HepG2 (cell line): ENCODE data around the gene FBXL20. TPM values are rescaled to one million over a fixed set of nuclear protein-coding genes. Genes with fewer than 3 reads are reported as not detected.

Source experiments
- ATAC-seq: fragments of 200-7000 bp; cut with Tn5 transposase; 3 replicates; pipeline ENCODE4 v1.9.1; 2020; ENCODE audit warnings: mild to moderate bottlenecking, moderate library complexity
- BruUV-seq: library from RNA; stranded (reverse); fragments of 400-500 nt; replicated peaks from 2 replicates; lab custom pipeline; 2021; lab: Mats Ljungman, UMichigan
- CTCF ChIA-PET: fragments of 300-600 bp; formaldehyde crosslinking; extraction: SDS; loops from one replicate; lab custom pipeline; 2021; ENCODE audit warnings: low total read pairs, inconsistent platforms, low intra/inter-chr PET ratio; lab: Yijun Ruan, JAX
- POLR2A ChIA-PET: fragments of 350-600 bp; sonication (Branson Sonifier 250); formaldehyde crosslinking; loops from one replicate; lab custom pipeline; 2020; ENCODE audit warnings: antibody characterized with exemption, inconsistent platforms; lab: Yijun Ruan, JAX
- DNase-seq: peaks from one replicate; pipeline ENCODE4 v3.0.0-alpha.2; 2015; ENCODE audit warnings: low spot score
- FAIRE-seq: peaks from 3 replicates; lab custom pipeline; 2011; peaks lifted over from hg19 to GRCh38; lab: Jason Lieb, UNC
- H2AFZ ChIP-seq: one replicate; pipeline ENCODE4 v1.6.1; 2011; ENCODE audit warnings: low read length, inconsistent platforms
- H3K27ac ChIP-seq: fragments of 300-600 bp; 3 replicates; pipeline ENCODE4 v1.8.0; 2011; ENCODE audit warnings: mixed run types, mild to moderate bottlenecking, mixed read lengths, low read length, inconsistent platforms; ENCODE audit not compliant: insufficient read depth; ENCODE audit errors: extremely low read length
- H3K27me3 ChIP-seq, 2 experiments: fragments of 200-600 bp in 1 of 2; 2 replicates in 1 of 2; 3 replicates in 1 of 2; pipeline versions ENCODE4 v1.6.0 to v1.8.0; 2011; ENCODE audit warnings: low read length in 2 of 2, mild to moderate bottlenecking in 2 of 2, moderate library complexity in 2 of 2, inconsistent platforms in 1 of 2; ENCODE audit not compliant: insufficient read depth in 2 of 2, control insufficient read depth in 1 of 2
- H3K36me3 ChIP-seq, 2 experiments: fragments of 200-600 bp in 1 of 2; replicated peaks in 1 of 2; 2 replicates in 1 of 2; 3 replicates in 1 of 2; pipeline versions ENCODE4 v1.5.1 to v1.8.0; 2011; ENCODE audit warnings: low read length in 2 of 2, inconsistent platforms in 1 of 2; ENCODE audit not compliant: insufficient read depth in 2 of 2, control insufficient read depth in 1 of 2
- H3K4me1 ChIP-seq: 2 replicates; pipeline ENCODE4 v1.5.1; 2012; ENCODE audit warnings: low read length, inconsistent platforms; ENCODE audit not compliant: insufficient read depth
- H3K4me2 ChIP-seq: 2 replicates; pipeline ENCODE4 v1.6.0; 2011; ENCODE audit warnings: low read depth, low read length, inconsistent platforms
- H3K4me3 ChIP-seq, 3 experiments: fragments of 200-600 bp in 1 of 3; sonication (generic), shearing (Covaris generic) in 1 of 3; replicated peaks in 1 of 3; 2 replicates each; pipeline ENCODE4 v1.5.1; 2011 to 2016; ENCODE audit warnings: low read length in 3 of 3, inconsistent platforms in 2 of 3, low read depth in 2 of 3, mild to moderate bottlenecking in 2 of 3, control low read depth in 1 of 3, mixed read lengths in 1 of 3; ENCODE audit not compliant: insufficient read depth in 1 of 3
- H3K79me2 ChIP-seq: one replicate; pipeline ENCODE4 v1.6.1; 2011; ENCODE audit warnings: low read length, inconsistent platforms; ENCODE audit not compliant: insufficient read depth
- H3K9ac ChIP-seq: 2 replicates; pipeline ENCODE4 v1.6.0; 2011; ENCODE audit warnings: mild to moderate bottlenecking, low read depth, low read length, inconsistent platforms; ENCODE audit not compliant: insufficient read depth
- H3K9me3 ChIP-seq: 2 replicates; pipeline ENCODE4 v1.5.1; 2012; ENCODE audit warnings: mild to moderate bottlenecking, low read length
- H4K20me1 ChIP-seq: 2 replicates; pipeline ENCODE4 v1.6.0; 2011; ENCODE audit warnings: inconsistent platforms, mild to moderate bottlenecking, low read length, moderate library complexity; ENCODE audit not compliant: insufficient read depth
- CENPBD1 ChIP-seq: sonication (generic); formaldehyde crosslinking; IDR thresholded peaks from 2 replicates; pipeline ENCODE4 v1.8.0; 2022; ENCODE audit warnings: missing genetic modification reagents, low read depth, mild to moderate bottlenecking, borderline replicate concordance
- DPF2 ChIP-seq: sonication (generic); formaldehyde crosslinking; IDR thresholded peaks from 2 replicates; pipeline ENCODE4 v1.4.0; 2020; ENCODE audit warnings: mild to moderate bottlenecking, low read depth, missing genetic modification reagents, borderline replicate concordance
- HBP1 ChIP-seq: IDR thresholded peaks from 2 replicates; pipeline ENCODE4 v1.6.1; 2016; ENCODE audit warnings: low read depth, control low read depth
- KIAA2018 ChIP-seq: sonication (generic); formaldehyde crosslinking; IDR thresholded peaks from 2 replicates; pipeline ENCODE4 v1.5.0; 2020; ENCODE audit warnings: mild to moderate bottlenecking, missing genetic modification reagents, borderline replicate concordance
- NR2F2 ChIP-seq: IDR thresholded peaks from 2 replicates; pipeline ENCODE4 v1.6.1; 2012; ENCODE audit warnings: low read depth, inconsistent platforms, borderline replicate concordance
- TBP ChIP-seq: sonication (generic); formaldehyde crosslinking; IDR thresholded peaks from 2 replicates; pipeline ENCODE4 v1.5.0; 2020; ENCODE audit warnings: missing genetic modification reagents
- TERF1 ChIP-seq: sonication (generic); formaldehyde crosslinking; IDR thresholded peaks from 2 replicates; pipeline ENCODE4 v1.8.0; 2022; ENCODE audit warnings: mild to moderate bottlenecking, missing genetic modification reagents, moderate library complexity
- ZNF143 ChIP-seq: sonication (generic); formaldehyde crosslinking; IDR thresholded peaks from 2 replicates; pipeline ENCODE4 v1.4.0; 2020; ENCODE audit warnings: missing genetic modification reagents
- ZNF263 ChIP-seq: sonication (generic); formaldehyde crosslinking; IDR thresholded peaks from 2 replicates; pipeline ENCODE4 v1.4.0; 2020; ENCODE audit warnings: missing genetic modification reagents
- ZNF274 ChIP-seq: sonication (generic); formaldehyde crosslinking; IDR thresholded peaks from 2 replicates; pipeline ENCODE4 v1.5.1; 2020; ENCODE audit warnings: mild to moderate bottlenecking, missing genetic modification reagents
- ZNF296 ChIP-seq: sonication (generic); formaldehyde crosslinking; conservative IDR thresholded peaks from 2 replicates; pipeline ENCODE4 v1.5.0; 2020; ENCODE audit warnings: mild to moderate bottlenecking, missing genetic modification reagents
- ZNF414 ChIP-seq: sonication (generic); formaldehyde crosslinking; IDR thresholded peaks from 2 replicates; pipeline ENCODE4 v1.5.0; 2020; ENCODE audit warnings: missing genetic modification reagents
- ZNF747 ChIP-seq: sonication (generic); formaldehyde crosslinking; IDR thresholded peaks from 2 replicates; pipeline ENCODE4 v1.8.1; 2023; ENCODE audit warnings: missing genetic modification reagents, mild to moderate bottlenecking, borderline replicate concordance
- ZNF792 ChIP-seq: IDR thresholded peaks from 2 replicates; pipeline ENCODE4 v1.6.1; 2016
- WGBS: methylation state at CpG from one replicate; pipeline ENCODE4 v1.1.6; 2017; ENCODE audit warnings: low lambda C conversion rate; 5-methylcytosine and 5-hydroxymethylcytosine counted together
- in situ Hi-C: cut with HindIII; loops from 2 replicates; pipeline ENCODE4 v1.10.0; 2017; ENCODE audit warnings: low pct_unique_long_range_greater_than_20kb; ENCODE audit not compliant: extremely low pct_ligation_motif_present
- intact Hi-C: fragments of 100-400 bp; cut with micrococcal nuclease; formaldehyde crosslinking; loops from one replicate; pipeline ENCODE4 v1.10.0; 2022; ENCODE audit not compliant: unreplicated experiment
- polyA plus RNA-seq, 8 experiments: library from polyadenylated mRNA; depleted of rRNA in 3 of 8; stranded (reverse) in 7 of 8; unstranded in 1 of 8; fragments of >200 nt; fragmentation: Illumina TruSeq in 4 of 8; extraction: Trizol in 4 of 8; gene quantifications; 2 replicates each; pipeline versions ENCODE4 v1.2.1 to v1.2.3, GENCODE V29; 2011 to 2016; ENCODE audit warnings: low read depth in 4 of 8, missing spikeins in 1 of 8, mixed read lengths in 1 of 8; ENCODE audit not compliant: insufficient read depth in 1 of 8
- total RNA-seq, 5 experiments: library from RNA; depleted of rRNA; stranded (reverse); fragments of >200 nt; fragmentation: Illumina TruSeq; extraction: Trizol; gene quantifications; 2 replicates each; pipeline ENCODE4 v1.2.3, GENCODE V29; 2016; ENCODE audit warnings: low read depth in 1 of 5

FBXL20 gene
- total and polyA plus RNA-seq, 2 of the 13 experiments (the other 11 are each of a cell fraction or from before 2014, with no cell fraction given): 10.2 to 10.3 TPM

GRCh38 chr17:39365872-39366271 is 35.6 kb downstream of the FBXL20 start:
- H3K4me3 ChIP-seq: no peak overlapping the region
- no TSS peak for BruUV-seq
- no peaks in the 10 kb centered on the region for H3K79me2 ChIP-seq
- no peak overlapping the region for H3K9ac ChIP-seq
- CTCF ChIA-PET: no interaction called here
- DNase-seq (no peak), ATAC-seq (no peak), FAIRE-seq (no peak)
- in situ Hi-C loops: no loop called here
- H4K20me1 ChIP-seq: peaks cover 8% of the 10 kb centered on the region; the same call in 1 of the 2 replicates
- WGBS: 90% methylated on average over 5 of the region's 5 CpGs
- POLR2A ChIA-PET: no interaction called here
- intact Hi-C loops: no loop called here
- H3K27ac ChIP-seq: no peak overlapping the region
- H2AFZ ChIP-seq: no peak overlapping the region
- H3K4me1 ChIP-seq: no peaks in the 10 kb centered on the region
- H3K4me2 ChIP-seq: no peak overlapping the region
- no peaks in the 10 kb centered on the region for H3K9me3 ChIP-seq
- H3K36me3 ChIP-seq: no peaks in the 10 kb centered on the region
- no peaks in the 10 kb centered on the region for H3K27me3 ChIP-seq
- TF ChIP-seq DPF2 (CRISPR knock-in tag): no peak
- no peak for TF ChIP-seq ZNF296
- no peak for TF ChIP-seq ZNF274 (CRISPR knock-in tag)
- TF ChIP-seq KIAA2018: no peak
- TF ChIP-seq CENPBD1 (CRISPR knock-in tag): no peak
- TF ChIP-seq ZNF143 (CRISPR knock-in tag): no peak
- no peak for TF ChIP-seq TBP (CRISPR knock-in tag)
- no peak for TF ChIP-seq ZNF414 (CRISPR knock-in tag)
- TF ChIP-seq ZNF792 (CRISPR knock-in tag): no peak
- no peak for TF ChIP-seq ZNF263 (CRISPR knock-in tag)
- no peak for TF ChIP-seq ZNF747 (CRISPR knock-in tag)
- no peak for TF ChIP-seq TERF1 (CRISPR knock-in tag)
- TF ChIP-seq HBP1 (CRISPR knock-in tag): no peak
- no peak for TF ChIP-seq NR2F2
